HepG2 (cell line): ENCODE data around the gene FALEC. TPM values are rescaled to one million over a fixed set of nuclear protein-coding genes. Genes with fewer than 3 reads are reported as not detected.

ENCODE experiments used
- ADNP ChIP-seq: sonication (generic); formaldehyde crosslinking; IDR thresholded peaks from 2 replicates; pipeline ENCODE4 v1.4.0; 2020; ENCODE audit warnings: missing genetic modification reagents
- BRCA1 ChIP-seq: sonication (generic); formaldehyde crosslinking; IDR thresholded peaks from 2 replicates; pipeline ENCODE4 v1.4.0; 2020; ENCODE audit warnings: missing genetic modification reagents
- CHD4 ChIP-seq: fragments of 200-600 bp; sonication (generic); IDR thresholded peaks from 2 replicates; pipeline ENCODE4 v1.7.0; 2017; ENCODE audit warnings: mild to moderate bottlenecking, low read length, borderline replicate concordance
- HNF1B ChIP-seq: sonication (generic); formaldehyde crosslinking; IDR thresholded peaks from 2 replicates; pipeline ENCODE4 v1.5.1; 2020; ENCODE audit warnings: mild to moderate bottlenecking, moderate library complexity, missing genetic modification reagents
- HOXA9 ChIP-seq: sonication (generic); formaldehyde crosslinking; IDR thresholded peaks from 2 replicates; pipeline ENCODE4 v1.8.1; 2022; ENCODE audit warnings: missing genetic modification reagents, mild to moderate bottlenecking, moderate library complexity, borderline replicate concordance
- IRF2 ChIP-seq: IDR thresholded peaks from 2 replicates; pipeline ENCODE4 v1.6.1; 2018; ENCODE audit warnings: missing genetic modification reagents, missing compliant biosample characterization
- KLF16 ChIP-seq, 2 experiments: sonication (generic) in 1 of 2; formaldehyde crosslinking in 1 of 2; IDR thresholded peaks; 2 replicates each; pipeline versions ENCODE4 v1.6.1 to v1.8.0; 2016 to 2023; ENCODE audit warnings: missing genetic modification reagents in 2 of 2, missing compliant biosample characterization in 1 of 2
- LBX2 ChIP-seq: sonication (generic); formaldehyde crosslinking; IDR thresholded peaks from 2 replicates; pipeline ENCODE4 v1.5.0; 2020; ENCODE audit warnings: missing genetic modification reagents, mild to moderate bottlenecking, borderline replicate concordance
- NCOR1 ChIP-seq: fragments of 200-600 bp; sonication (generic); IDR thresholded peaks from 2 replicates; pipeline ENCODE4 v1.7.0; 2017; ENCODE audit warnings: antibody characterized with exemption, low read length, borderline replicate concordance
- NR0B2 ChIP-seq: sonication (generic); formaldehyde crosslinking; IDR thresholded peaks from 2 replicates; pipeline ENCODE4 v1.4.0; 2020; ENCODE audit warnings: mild to moderate bottlenecking, missing genetic modification reagents
- PAX8 ChIP-seq: sonication (generic); formaldehyde crosslinking; IDR thresholded peaks from 2 replicates; pipeline ENCODE4 v1.8.0; 2022; ENCODE audit warnings: mild to moderate bottlenecking, missing genetic modification reagents, borderline replicate concordance
- POLR2A ChIP-seq, 2 experiments: IDR thresholded peaks; 2 replicates each; pipeline ENCODE4 v1.6.1; 2011; ENCODE audit warnings: low read depth in 2 of 2, low read length in 2 of 2, mild to moderate bottlenecking in 1 of 2, moderate library complexity in 1 of 2; ENCODE audit not compliant: insufficient read depth in 1 of 2
- REPIN1 ChIP-seq: sonication (generic); formaldehyde crosslinking; IDR thresholded peaks from 2 replicates; pipeline ENCODE4 v1.8.0; 2022; ENCODE audit warnings: missing genetic modification reagents, low read depth, mild to moderate bottlenecking, borderline replicate concordance
- SALL1 ChIP-seq: sonication (generic); formaldehyde crosslinking; IDR thresholded peaks from 2 replicates; pipeline ENCODE4 v1.8.0; 2022; ENCODE audit warnings: mild to moderate bottlenecking, missing genetic modification reagents
- SPEN ChIP-seq: sonication (generic); formaldehyde crosslinking; IDR thresholded peaks from 2 replicates; pipeline ENCODE4 v1.5.1; 2020; ENCODE audit warnings: low read depth, mild to moderate bottlenecking, missing genetic modification reagents
- TCF12 ChIP-seq, 2 experiments: fragments of 450-650 bp in 1 of 2; sonication (generic) in 1 of 2; formaldehyde crosslinking in 1 of 2; IDR thresholded peaks; 2 replicates each; pipeline versions ENCODE4 v1.6.1 to v1.8.0; 2017 to 2022; ENCODE audit warnings: antibody characterized with exemption in 1 of 2, mild to moderate bottlenecking in 1 of 2, missing genetic modification reagents in 1 of 2, moderate library complexity in 1 of 2
- ZBTB3 ChIP-seq: sonication (generic); formaldehyde crosslinking; IDR thresholded peaks from 2 replicates; pipeline ENCODE4 v1.4.0; 2020; ENCODE audit warnings: low read depth, mild to moderate bottlenecking, moderate library complexity, missing genetic modification reagents, borderline replicate concordance
- ZBTB37 ChIP-seq: sonication (generic); formaldehyde crosslinking; IDR thresholded peaks from 2 replicates; pipeline ENCODE4 v1.4.0; 2020; ENCODE audit warnings: mild to moderate bottlenecking, missing genetic modification reagents
- ZNF430 ChIP-seq: sonication (generic); formaldehyde crosslinking; IDR thresholded peaks from 2 replicates; pipeline ENCODE4 v1.9.0; 2021; ENCODE audit warnings: mild to moderate bottlenecking, missing genetic modification reagents
- ZNF557 ChIP-seq: sonication (generic); formaldehyde crosslinking; IDR thresholded peaks from 2 replicates; pipeline ENCODE4 v1.4.0; 2020; ENCODE audit warnings: missing genetic modification reagents
- ZNF563 ChIP-seq: sonication (generic); formaldehyde crosslinking; IDR thresholded peaks from 2 replicates; pipeline ENCODE4 v1.8.0; 2022; ENCODE audit warnings: mild to moderate bottlenecking, moderate library complexity, missing genetic modification reagents
- ZNF607 ChIP-seq: sonication (generic); formaldehyde crosslinking; IDR thresholded peaks from 2 replicates; pipeline ENCODE4 v1.5.1; 2020; ENCODE audit warnings: missing genetic modification reagents, mild to moderate bottlenecking, borderline replicate concordance
- polyA plus RNA-seq, 8 experiments: library from polyadenylated mRNA; depleted of rRNA in 3 of 8; stranded (reverse) in 7 of 8; unstranded in 1 of 8; fragments of >200 nt; fragmentation: Illumina TruSeq in 4 of 8; extraction: Trizol in 4 of 8; gene quantifications; 2 replicates each; pipeline versions ENCODE4 v1.2.1 to v1.2.3, GENCODE V29; 2011 to 2016; ENCODE audit warnings: low read depth in 4 of 8, missing spikeins in 1 of 8, mixed read lengths in 1 of 8; ENCODE audit not compliant: insufficient read depth in 1 of 8
- total RNA-seq, 5 experiments: library from RNA; depleted of rRNA; stranded (reverse); fragments of >200 nt; fragmentation: Illumina TruSeq; extraction: Trizol; gene quantifications; 2 replicates each; pipeline ENCODE4 v1.2.3, GENCODE V29; 2016; ENCODE audit warnings: low read depth in 1 of 5
- TF ChIP-seq, protein P1 (sequence below): sonication (generic); formaldehyde crosslinking; IDR thresholded peaks from 2 replicates; pipeline ENCODE4 v1.4.0; 2020; ENCODE audit warnings: missing genetic modification reagents

Gene FALEC
- total and polyA plus RNA-seq, 2 of the 13 experiments (the other 11 are each of a cell fraction or from before 2014, with no cell fraction given), result 0.33 to 0.71 TPM

DNA sequence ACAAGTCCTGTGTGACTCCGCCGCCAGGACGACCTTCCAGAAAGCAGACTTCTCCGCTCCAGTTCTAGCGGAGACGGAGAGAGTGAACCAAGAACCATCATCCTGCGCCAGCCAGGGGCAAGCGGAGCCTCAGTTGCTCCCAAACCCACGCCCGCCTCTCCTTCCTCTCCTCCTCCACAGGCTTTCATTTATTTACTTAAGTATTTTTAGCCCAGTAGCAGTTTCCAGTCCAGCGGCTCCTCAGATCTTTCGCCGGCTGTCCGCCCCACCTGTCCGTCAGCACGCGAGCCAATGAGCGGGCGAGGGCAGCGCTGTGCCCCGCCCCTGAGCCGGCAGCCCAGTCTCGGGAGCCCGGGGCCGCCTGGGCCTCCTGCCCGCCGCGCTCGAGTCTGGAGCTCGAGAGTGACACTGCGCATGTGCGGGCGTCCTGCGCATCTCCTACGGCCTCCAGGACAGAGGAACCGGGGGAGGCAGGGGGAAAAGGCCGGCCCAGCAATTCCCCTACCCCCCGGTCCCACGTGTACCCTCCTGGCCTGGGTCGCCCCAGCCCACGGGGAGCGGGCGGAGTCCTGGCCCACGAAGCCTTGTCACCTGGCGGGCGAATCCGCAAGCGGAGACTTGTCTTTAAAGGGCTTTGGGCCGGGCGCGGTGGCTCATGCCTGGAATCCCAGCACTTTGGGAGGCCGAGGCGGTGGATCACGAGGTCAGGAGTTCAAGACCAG is at the start of gene FALEC (continued):
- TF ChIP-seq LBX2 (CRISPR knock-in tag), result no peak
- peak; percentile 76 for TF ChIP-seq SPEN (CRISPR knock-in tag)
- peak; percentile 81 for TF ChIP-seq ZNF563
- TF ChIP-seq ZNF430 (CRISPR knock-in tag), result peak; percentile 79
- TF ChIP-seq, protein P1, sequence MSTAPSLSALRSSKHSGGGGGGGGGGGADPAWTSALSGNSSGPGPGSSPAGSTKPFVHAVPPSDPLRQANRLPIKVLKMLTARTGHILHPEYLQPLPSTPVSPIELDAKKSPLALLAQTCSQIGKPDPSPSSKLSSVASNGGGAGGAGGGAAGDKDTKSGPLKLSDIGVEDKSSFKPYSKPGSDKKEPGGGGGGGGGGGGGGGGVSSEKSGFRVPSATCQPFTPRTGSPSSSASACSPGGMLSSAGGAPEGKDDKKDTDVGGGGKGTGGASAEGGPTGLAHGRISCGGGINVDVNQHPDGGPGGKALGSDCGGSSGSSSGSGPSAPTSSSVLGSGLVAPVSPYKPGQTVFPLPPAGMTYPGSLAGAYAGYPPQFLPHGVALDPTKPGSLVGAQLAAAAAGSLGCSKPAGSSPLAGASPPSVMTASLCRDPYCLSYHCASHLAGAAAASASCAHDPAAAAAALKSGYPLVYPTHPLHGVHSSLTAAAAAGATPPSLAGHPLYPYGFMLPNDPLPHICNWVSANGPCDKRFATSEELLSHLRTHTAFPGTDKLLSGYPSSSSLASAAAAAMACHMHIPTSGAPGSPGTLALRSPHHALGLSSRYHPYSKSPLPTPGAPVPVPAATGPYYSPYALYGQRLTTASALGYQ, result no peak
- no peak for TF ChIP-seq TCF12 (IDR thresholded peaks at IDR 0.05)
- 0 out of 2 replicates have a peak, but pooled peaks have one; percentile 51 for TF ChIP-seq TCF12 (CRISPR knock-in tag; IDR thresholded peaks at IDR 0.05)
- TF ChIP-seq ZBTB3 (CRISPR knock-in tag), result 0 out of 2 replicates have a peak, but pooled peaks have one; percentile 8
- peak; percentile 25; the same call in 1 of the 2 replicates for TF ChIP-seq HNF1B
- peak; percentile 46; the same call in 1 of the 2 replicates for TF ChIP-seq IRF2
- TF ChIP-seq NR0B2 (CRISPR knock-in tag), result peak; percentile 30
- TF ChIP-seq ADNP, result peak; percentile 78
- no peak for TF ChIP-seq ZNF557 (CRISPR knock-in tag)
- TF ChIP-seq PAX8, result peak; percentile 93
- TF ChIP-seq BRCA1 (CRISPR knock-in tag), result no peak
- peak; percentile 37; the same call in 1 of the 2 replicates for TF ChIP-seq SALL1 (CRISPR knock-in tag)
- peak; percentile 69; the same call in 1 of the 2 replicates for TF ChIP-seq CHD4
- TF ChIP-seq ZBTB37 (CRISPR knock-in tag), result no peak
- peak; percentile 70; the same call in 1 of the 2 replicates for TF ChIP-seq ZNF607
- TF ChIP-seq KLF16 (CRISPR knock-in tag; IDR thresholded peaks at IDR 0.05), result peak in 1 of 2 experiments; percentile 35; a peak in 1 of 4 replicates
- peak; percentile 60 to 82 for TF ChIP-seq POLR2A (IDR thresholded peaks at IDR 0.05; ENCODE audit: insufficient read depth in 1 of 2, low read depth in 2 of 2, low read length in 2 of 2)
- TF ChIP-seq HOXA9 (CRISPR knock-in tag), result 0 out of 2 replicates have a peak, but pooled peaks have one; percentile 28
- peak; percentile 49; the same call in 1 of the 2 replicates for TF ChIP-seq NCOR1
- TF ChIP-seq REPIN1 (CRISPR knock-in tag), result peak; percentile 5; the same call in 1 of the 2 replicates
